Glutamatergic neuron (in vitro differentiated cells): ENCODE measurements around the gene DAW1. TPM values are rescaled to one million over a fixed set of nuclear protein-coding genes. Genes with fewer than 3 reads are reported as not detected.

Source experiments
- DNase-seq: peaks from one replicate; pipeline ENCODE4 v3.0.0; 2022
- H3K27ac Mint-ChIP-seq: one replicate; pipeline ENCODE4 v1.8.0; 2020; ENCODE audit warnings: mild to moderate bottlenecking, mixed read lengths, inconsistent platforms; ENCODE audit not compliant: unreplicated experiment
- H3K27me3 Mint-ChIP-seq: one replicate; pipeline ENCODE4 v1.8.0; 2020; ENCODE audit warnings: mild to moderate bottlenecking, moderate library complexity, mixed read lengths, inconsistent platforms; ENCODE audit not compliant: unreplicated experiment
- H3K36me3 Mint-ChIP-seq: one replicate; pipeline ENCODE4 v1.8.0; 2020; ENCODE audit warnings: mild to moderate bottlenecking, mixed read lengths, inconsistent platforms; ENCODE audit not compliant: unreplicated experiment
- H3K4me1 Mint-ChIP-seq: one replicate; pipeline ENCODE4 v1.8.0; 2020; ENCODE audit warnings: mild to moderate bottlenecking, low read depth, mixed read lengths, inconsistent platforms; ENCODE audit not compliant: unreplicated experiment
- H3K4me3 Mint-ChIP-seq: one replicate; pipeline ENCODE4 v1.8.0; 2020; ENCODE audit warnings: mild to moderate bottlenecking, mixed read lengths, inconsistent platforms; ENCODE audit not compliant: unreplicated experiment
- H3K9me3 Mint-ChIP-seq: one replicate; pipeline ENCODE4 v1.8.0; 2020; ENCODE audit warnings: mild to moderate bottlenecking, moderate library complexity, mixed read lengths, inconsistent platforms; ENCODE audit not compliant: unreplicated experiment
- total RNA-seq: library from RNA; stranded (reverse); fragmentation: NEBNext Ultra II Directional; extraction: Animal tissue kit (Norgen Biotek cat#: 25700); gene quantifications from one replicate; pipeline ENCODE4 v1.2.1, GENCODE V29; 2021; ENCODE audit not compliant: unreplicated experiment
- TF ChIP-seq, protein P1 (sequence below): fragments of 200-600 bp; sonication (generic); IDR thresholded peaks from one replicate; pipeline ENCODE4 v1.5.0; 2021; ENCODE audit not compliant: partially characterized antibody, unreplicated experiment

DAW1 gene
- total RNA-seq, 1 donor from 2014 or later, result not detected

DNA sequence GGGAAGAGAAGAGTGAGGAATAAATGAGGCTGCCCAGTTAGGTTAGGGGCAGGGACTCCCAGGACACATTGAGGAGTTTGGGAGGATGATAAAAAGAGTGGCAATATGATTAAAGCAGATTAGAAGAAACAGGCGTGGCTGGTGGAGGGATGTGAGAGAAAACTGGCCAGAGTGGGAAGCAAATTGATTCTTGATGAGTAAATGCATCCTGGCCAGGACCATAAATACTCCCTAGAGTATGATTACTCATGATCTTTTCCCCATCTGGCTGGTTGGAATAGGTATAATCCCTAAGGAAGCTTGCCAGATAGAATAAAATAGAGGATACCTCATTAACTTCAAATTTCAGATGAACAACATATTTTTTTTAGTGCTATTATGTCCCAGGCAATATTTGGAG is 21.5 kb upstream of the DAW1 start:
- TF ChIP-seq, protein P1, sequence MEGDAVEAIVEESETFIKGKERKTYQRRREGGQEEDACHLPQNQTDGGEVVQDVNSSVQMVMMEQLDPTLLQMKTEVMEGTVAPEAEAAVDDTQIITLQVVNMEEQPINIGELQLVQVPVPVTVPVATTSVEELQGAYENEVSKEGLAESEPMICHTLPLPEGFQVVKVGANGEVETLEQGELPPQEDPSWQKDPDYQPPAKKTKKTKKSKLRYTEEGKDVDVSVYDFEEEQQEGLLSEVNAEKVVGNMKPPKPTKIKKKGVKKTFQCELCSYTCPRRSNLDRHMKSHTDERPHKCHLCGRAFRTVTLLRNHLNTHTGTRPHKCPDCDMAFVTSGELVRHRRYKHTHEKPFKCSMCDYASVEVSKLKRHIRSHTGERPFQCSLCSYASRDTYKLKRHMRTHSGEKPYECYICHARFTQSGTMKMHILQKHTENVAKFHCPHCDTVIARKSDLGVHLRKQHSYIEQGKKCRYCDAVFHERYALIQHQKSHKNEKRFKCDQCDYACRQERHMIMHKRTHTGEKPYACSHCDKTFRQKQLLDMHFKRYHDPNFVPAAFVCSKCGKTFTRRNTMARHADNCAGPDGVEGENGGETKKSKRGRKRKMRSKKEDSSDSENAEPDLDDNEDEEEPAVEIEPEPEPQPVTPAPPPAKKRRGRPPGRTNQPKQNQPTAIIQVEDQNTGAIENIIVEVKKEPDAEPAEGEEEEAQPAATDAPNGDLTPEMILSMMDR, result no peak

DNA sequence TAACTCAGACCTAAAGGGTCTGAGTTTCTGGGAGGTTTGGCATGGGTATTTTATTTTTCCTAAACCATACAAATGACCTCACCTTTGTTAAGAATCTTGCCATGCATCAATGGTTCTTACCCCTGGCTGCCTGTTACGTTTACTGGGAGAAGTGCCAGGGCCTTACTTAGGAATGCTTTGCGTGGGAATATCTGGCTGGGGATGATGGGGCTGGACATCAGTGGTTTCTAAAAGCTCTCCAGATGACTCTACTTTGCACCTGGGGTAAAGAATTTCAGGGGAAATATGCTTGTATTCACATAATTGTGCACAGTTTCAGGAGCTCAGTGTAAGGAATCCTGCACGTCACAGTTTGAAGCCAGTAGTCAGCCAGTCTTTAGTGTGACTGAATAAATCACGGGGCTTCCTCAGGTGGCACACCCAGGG is 18.2 kb upstream of the DAW1 start:
- Mint-ChIP-seq H3K27ac (no peak overlapping the region), H3K4me3 (no peak overlapping the region), H3K9me3 (peaks cover 4% of the 10 kb centered on the region), H3K4me1 (peaks cover 8% of the 10 kb centered on the region), H3K36me3 (no peaks in the 10 kb centered on the region), H3K27me3 (peaks cover 6% of the 10 kb centered on the region)
- TF ChIP-seq, protein P1, result no peak
- no peak for DNase-seq

More for the DNA sequence above, 21.5 kb upstream of the DAW1 start:
- Mint-ChIP-seq H3K27ac (no peak overlapping the region), H3K36me3 (no peaks in the 10 kb centered on the region), H3K27me3 (peaks cover 9% of the 10 kb centered on the region), H3K4me1 (peaks cover 8% of the 10 kb centered on the region), H3K9me3 (peaks cover 4% of the 10 kb centered on the region), H3K4me3 (peak overlapping the region; percentile 10)
- no peak for DNase-seq

DNA sequence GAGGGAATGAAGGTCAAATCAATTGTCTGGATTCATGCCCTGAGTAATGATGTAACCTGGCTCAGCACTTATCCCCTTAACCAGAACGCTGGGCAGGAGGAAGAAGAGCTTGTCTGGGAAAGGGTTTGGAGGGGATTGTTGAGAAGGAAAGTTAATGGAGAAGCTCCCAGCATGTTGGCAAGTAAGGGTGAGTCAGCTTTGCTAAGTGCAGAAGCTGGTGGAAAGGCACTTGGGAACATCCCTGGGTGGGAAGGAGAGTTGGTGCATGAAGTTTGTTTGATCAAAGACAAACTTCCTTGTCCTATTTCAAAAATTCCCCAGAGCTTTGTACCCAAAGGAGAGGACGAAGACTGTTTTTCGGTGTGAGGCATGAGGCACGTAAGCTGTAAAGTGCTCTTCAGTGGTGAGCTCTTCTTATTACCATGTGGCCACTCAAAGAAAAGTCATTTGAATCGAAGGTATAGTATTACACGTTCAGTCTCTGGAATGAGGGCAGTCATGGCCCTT is 17.6 kb upstream of the DAW1 start:
- Mint-ChIP-seq H3K4me3 (no peak overlapping the region), H3K4me1 (peaks cover 8% of the 10 kb centered on the region), H3K27ac (no peak overlapping the region), H3K36me3 (no peaks in the 10 kb centered on the region), H3K9me3 (peaks cover 4% of the 10 kb centered on the region), H3K27me3 (peaks cover 6% of the 10 kb centered on the region)
- DNase-seq, result no peak
- TF ChIP-seq, protein P1, result no peak

DNA sequence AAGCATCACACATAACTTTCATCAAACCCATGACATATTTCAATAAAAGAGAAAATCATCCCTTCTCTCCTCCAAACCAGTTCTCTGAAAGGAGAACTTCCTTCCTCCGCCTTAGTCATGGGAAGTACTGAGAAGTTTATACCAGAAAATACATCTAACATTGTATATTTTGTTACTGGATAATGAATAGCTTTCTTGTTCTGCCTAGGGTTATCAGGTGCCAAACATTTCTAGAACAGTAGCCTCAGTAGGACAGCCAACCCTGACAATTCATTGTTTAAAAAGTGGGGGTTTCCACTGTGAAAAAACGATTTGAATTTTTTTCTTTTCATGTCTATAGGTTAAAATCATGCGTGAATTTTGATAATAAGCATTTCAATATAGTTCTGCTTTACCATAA is 16.0 kb upstream of the DAW1 start:
- peaks cover 6% of the 10 kb centered on the region for H3K27me3 Mint-ChIP-seq
- no peaks in the 10 kb centered on the region for H3K36me3 Mint-ChIP-seq
- TF ChIP-seq, protein P1, result no peak
- H3K9me3 Mint-ChIP-seq, result peaks cover 4% of the 10 kb centered on the region
- H3K4me1 Mint-ChIP-seq, result peaks cover 3% of the 10 kb centered on the region
- no peak overlapping the region for H3K27ac Mint-ChIP-seq
- DNase-seq, result no peak
- no peak overlapping the region for H3K4me3 Mint-ChIP-seq

DNA sequence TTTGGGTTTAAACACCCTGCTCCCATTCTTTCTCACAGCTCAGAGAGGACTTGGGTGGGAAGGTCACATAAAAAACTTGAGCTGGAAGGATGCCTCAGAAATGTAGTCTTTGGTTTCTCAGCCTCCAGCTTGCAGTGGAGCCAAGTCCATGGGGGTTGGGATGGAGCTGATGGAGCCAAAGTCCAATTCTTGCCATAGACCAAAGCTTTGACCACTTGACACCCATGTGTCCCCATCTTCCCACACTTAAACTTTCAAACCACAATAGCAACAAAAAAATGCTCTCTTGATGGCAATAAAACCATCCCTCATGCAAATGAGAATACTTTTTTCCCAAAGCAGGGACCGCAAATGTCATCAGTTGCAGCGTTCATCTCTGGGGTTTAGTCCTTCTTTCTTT is 14.7 kb upstream of the DAW1 start:
- H3K36me3 Mint-ChIP-seq, result no peaks in the 10 kb centered on the region
- TF ChIP-seq, protein P1, result no peak
- DNase-seq, result no peak
- H3K27me3 Mint-ChIP-seq, result peaks cover 4% of the 10 kb centered on the region
- no peak overlapping the region for H3K27ac Mint-ChIP-seq
- H3K4me1 Mint-ChIP-seq, result no peaks in the 10 kb centered on the region
- H3K4me3 Mint-ChIP-seq, result no peak overlapping the region
- H3K9me3 Mint-ChIP-seq, result peaks cover 4% of the 10 kb centered on the region
